NCI-H2171 (cell line): ENCODE results near the gene TMEM243.
"Not testable (repeated sequence)": the region's sequence is repeated elsewhere in the genome, so short reads cannot be mapped to it uniquely, and the experiment has no call there.

ENCODE experiments used
- DNase-seq: peaks from one replicate; lab custom pipeline; 2025; lab: John Stamatoyannopoulos, UW

The TMEM243 gene

GRCh38 chr7:87219545-87220025, at the start of gene TMEM243:
Gene TMEM243 (minus strand): TSS chr7:87219732. CDS start chr7:87219503, 229 bp downstream.
- peak; percentile 34 for DNase-seq

GRCh38 chr7:87267239-87267900, 47.8 kb upstream of the TMEM243 start:
- DNase-seq = no peak

- DNase-seq = no peak
These were observed 44.0 kb upstream of the TMEM243 start for GRCh38 chr7:87263537-87263936.

GRCh38 chr7:87253589-87254087, 34.1 kb upstream of the TMEM243 start:
- no peak for DNase-seq

GRCh38 chr7:87245671-87246070, 26.1 kb upstream of the TMEM243 start:
- not testable (repeated sequence) for DNase-seq

GRCh38 chr7:87238464-87239051, 19.0 kb upstream of the TMEM243 start:
- DNase-seq = not testable (repeated sequence)

- no peak for DNase-seq
These were observed 15.4 kb upstream of the TMEM243 start for GRCh38 chr7:87234949-87235348.

GRCh38 chr7:87231711-87232110, 12.2 kb upstream of the TMEM243 start:
- no peak for DNase-seq

GRCh38 chr7:87231258-87231657, 11.7 kb upstream of the TMEM243 start:
- DNase-seq = no peak

GRCh38 chr7:87226495-87226894, 7.0 kb upstream of the TMEM243 start:
- DNase-seq = no peak

GRCh38 chr7:87225696-87226095, 6.2 kb upstream of the TMEM243 start:
- no peak for DNase-seq

GRCh38 chr7:87223666-87224065, 4.1 kb upstream of the TMEM243 start:
- DNase-seq = no peak

GRCh38 chr7:87220734-87221215, 1.2 kb upstream of the TMEM243 start:
- DNase-seq = no peak

- DNase-seq = peak; percentile 90
These were observed 648 bp upstream of the TMEM243 start for GRCh38 chr7:87220026-87220733.

GRCh38 chr7:87218796-87219544, 562 bp downstream of the TMEM243 start:
- no peak for DNase-seq

GRCh38 chr7:87217983-87218653, 1.4 kb downstream of the TMEM243 start:
- no peak for DNase-seq

- DNase-seq = no peak
These were observed 2.6 kb downstream of the TMEM243 start for GRCh38 chr7:87216701-87217508.

- DNase-seq = no peak
These were observed 4.5 kb downstream of the TMEM243 start for GRCh38 chr7:87215046-87215445.

- no peak for DNase-seq
These were observed 5.7 kb downstream of the TMEM243 start for GRCh38 chr7:87213811-87214210.

GRCh38 chr7:87213252-87213651, 6.3 kb downstream of the TMEM243 start:
- DNase-seq = no peak

- DNase-seq = no peak
These were observed 7.0 kb downstream of the TMEM243 start for GRCh38 chr7:87212498-87212897.
